Heart right ventricle (tissue), 16 donors: ENCODE data around the gene RASAL1. TPM values are rescaled to one million over a fixed set of nuclear protein-coding genes. Genes with fewer than 3 reads are reported as not detected.
A peak's percentile ranks its signal among the peaks of the same experiment; 100 is the strongest.

Experiments used
- ATAC-seq, 8 donors: fragments of 200-7000 bp; cut with Tn5 transposase; one replicate each; pipeline ENCODE4 v1.9.1; 2020; ENCODE audit warnings: mild to moderate bottlenecking in 8 of 8, moderate library complexity in 8 of 8, moderate number of reproducible peaks in 1 of 8
- DNase-seq, 2 donors: peaks; one replicate each; pipeline ENCODE4 v3.0.0-alpha.2; 2020
- H3K27ac ChIP-seq, 10 donors: fragments of 200-600 bp; sonication (generic) in 2 of 10; one replicate each; pipeline versions ENCODE4 v1.5.0 to v1.8.0; 2020 to 2022; ENCODE audit warnings: mild to moderate bottlenecking in 3 of 10
- H3K27me3 ChIP-seq, 7 donors: fragments of 200-600 bp; one replicate each; pipeline ENCODE4 v1.8.0; 2021 to 2022; ENCODE audit warnings: mild to moderate bottlenecking in 2 of 7
- H3K36me3 ChIP-seq, 9 donors: fragments of 200-600 bp; sonication (generic) in 1 of 9; one replicate each; pipeline versions ENCODE4 v1.5.0 to v1.8.0; 2020 to 2022; ENCODE audit warnings: mild to moderate bottlenecking in 2 of 9
- H3K4me1 ChIP-seq, 9 donors: fragments of 200-600 bp; sonication (generic) in 1 of 9; one replicate each; pipeline versions ENCODE4 v1.5.0 to v1.8.0; 2020 to 2022; ENCODE audit warnings: mild to moderate bottlenecking in 4 of 9
- H3K4me3 ChIP-seq, 10 donors: fragments of 200-600 bp; sonication (generic) in 2 of 10; one replicate each; pipeline versions ENCODE4 v1.5.0 to v1.8.0; 2020 to 2022; ENCODE audit warnings: mild to moderate bottlenecking in 7 of 10, moderate library complexity in 2 of 10
- H3K9me3 ChIP-seq, 11 donors: fragments of 200-600 bp in 10 of 11; sonication (generic) in 2 of 11; one replicate each; pipeline versions ENCODE4 v1.5.0 to v1.8.0; 2013 to 2022; ENCODE audit warnings: mild to moderate bottlenecking in 2 of 11, control low read depth in 1 of 11, moderate library complexity in 1 of 11
- WGBS, 2 donors: extraction: QIAGEN DNeasy Blood & Tissue Kit; methylation state at CpG; one replicate each; pipeline ENCODE4 v1.1.7; 2013; ENCODE audit warnings: inconsistent platforms in 1 of 2; 5-methylcytosine and 5-hydroxymethylcytosine counted together
- intact Hi-C, 10 donors: fragments of 100-400 bp; cut with DNase I; formaldehyde crosslinking; loops; one replicate each; pipeline versions ENCODE4 v1.11.1 to v1.14.2; 2022
- polyA plus RNA-seq, 2 donors: library from polyadenylated mRNA; stranded (reverse); fragments of 200-250 nt; gene quantifications; one replicate each; pipeline ENCODE4 v1.2.3, GENCODE V29; 2013
- total RNA-seq, 10 donors: library from RNA; stranded (reverse); fragmentation: NEBNext Ultra II Directional in 3 of 10; extraction: Animal tissue kit (Norgen Biotek cat#: 25700) in 3 of 10; gene quantifications; one replicate each; pipeline versions ENCODE4 v1.2.1 to v1.2.4, GENCODE V29; 2021 to 2023
- TF ChIP-seq, protein P1 (sequence below), 9 donors: fragments of 200-600 bp; sonication (generic) in 2 of 9; IDR thresholded peaks; one replicate each; pipeline versions ENCODE4 v1.5.0 to v1.8.0; 2021 to 2022; ENCODE audit warnings: antibody characterized with exemption in 9 of 9, mild to moderate bottlenecking in 5 of 9, moderate library complexity in 1 of 9
- donor health status: Arrhythmogenic right ventricular cardiomyopathy.
- donor health status: ischemic (EF 13 %, LVEDD 7.1; RV severe dilation, severe dysfunction).
- donor health status: healthy with polysubstance abuse.
- donor health status: DM: no; HTN: yes; CAD: no.
- donor health status: DM: no; HTN: no; CAD: no.
- donor health status: ischemic (EF 25% LVEDD 6.9; RV normal size, moderate dysfunction).
- donor health status: ischemic (EF 25% LVEDD 5.7; RV mildly dilated, moderate dysfunction).
- donor health status: healthy.
- donor health status: DM: yes; HTN: yes; CAD: no.
- donor health status: Ischemic cardiomyopathy.
- donor health status: ischemic (EF 35%, LVEDD 5.7; RV mildly dilated, moderate dysfunction).
- donor health status: nonischemic (EF 11% LVEDD 7.7; RV severe dilation, severe dysfunction).
- donor health status: DM: yes; HTN: yes; CAD: no.
- donor health status: PGD.
- donor health status: ischemic (EF 29% LVEDD 5.4; RV normal size, mild dysfunction).
- donor health status: nonischemic (EF 23%, LVEDD 6.1; RV moderate dilation, normal function).

The RASAL1 gene
- total and polyA plus RNA-seq, 12 donors: not detected

DNA sequence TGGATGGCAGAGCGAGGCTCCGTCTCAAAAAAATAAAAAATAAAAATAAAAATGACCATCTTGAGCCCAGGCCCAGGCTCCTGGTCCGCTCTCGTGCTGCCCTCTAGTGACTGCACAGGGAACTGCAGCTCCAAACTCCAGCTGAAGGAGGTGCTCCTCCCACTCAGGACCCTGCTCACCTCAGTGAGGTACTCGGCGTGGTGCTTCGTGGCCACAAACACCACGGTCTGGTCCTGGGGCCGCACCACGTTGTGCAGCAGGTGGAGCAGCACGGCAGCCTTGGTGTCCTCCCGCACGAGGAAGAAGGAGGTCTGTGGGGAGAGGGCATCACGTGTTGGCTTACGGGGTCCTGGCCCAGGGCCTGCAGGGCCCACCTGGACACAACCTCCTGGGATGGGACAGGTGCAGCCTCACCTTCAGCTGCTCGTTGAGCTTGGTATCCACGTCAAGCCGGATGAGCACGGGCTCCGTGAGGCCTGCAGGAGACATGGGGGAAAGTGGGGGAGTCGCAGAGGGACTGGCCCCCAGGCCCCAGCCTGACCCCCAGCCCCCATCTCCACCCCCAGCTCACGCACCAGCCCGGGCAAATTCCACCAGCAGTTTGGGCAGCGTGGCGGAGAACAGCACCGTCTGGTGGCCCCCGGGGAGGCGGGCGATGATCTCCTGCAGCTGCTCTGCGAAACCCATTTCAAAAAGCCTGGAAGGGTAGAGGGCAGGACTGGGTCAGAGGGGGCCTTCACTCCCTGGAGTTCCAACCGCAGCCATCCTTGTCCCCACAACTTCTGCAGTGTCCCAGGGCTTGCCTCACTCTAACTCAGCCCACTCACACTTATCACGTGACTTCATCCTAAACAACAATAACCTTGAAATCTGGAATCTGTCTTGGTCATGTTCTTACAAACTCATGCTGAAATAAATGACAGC is 39.2 kb upstream of the RASAL1 start:
- H3K4me3 ChIP-seq: no peak overlapping the region
- peak; percentile 41 to 85 (median 75) for ATAC-seq
- peaks cover 0 to 12% (median 0%) of the 10 kb centered on the region in 11 donors for H3K9me3 ChIP-seq
- H3K27me3 ChIP-seq: no peaks in the 10 kb centered on the region
- TF ChIP-seq, protein P1, sequence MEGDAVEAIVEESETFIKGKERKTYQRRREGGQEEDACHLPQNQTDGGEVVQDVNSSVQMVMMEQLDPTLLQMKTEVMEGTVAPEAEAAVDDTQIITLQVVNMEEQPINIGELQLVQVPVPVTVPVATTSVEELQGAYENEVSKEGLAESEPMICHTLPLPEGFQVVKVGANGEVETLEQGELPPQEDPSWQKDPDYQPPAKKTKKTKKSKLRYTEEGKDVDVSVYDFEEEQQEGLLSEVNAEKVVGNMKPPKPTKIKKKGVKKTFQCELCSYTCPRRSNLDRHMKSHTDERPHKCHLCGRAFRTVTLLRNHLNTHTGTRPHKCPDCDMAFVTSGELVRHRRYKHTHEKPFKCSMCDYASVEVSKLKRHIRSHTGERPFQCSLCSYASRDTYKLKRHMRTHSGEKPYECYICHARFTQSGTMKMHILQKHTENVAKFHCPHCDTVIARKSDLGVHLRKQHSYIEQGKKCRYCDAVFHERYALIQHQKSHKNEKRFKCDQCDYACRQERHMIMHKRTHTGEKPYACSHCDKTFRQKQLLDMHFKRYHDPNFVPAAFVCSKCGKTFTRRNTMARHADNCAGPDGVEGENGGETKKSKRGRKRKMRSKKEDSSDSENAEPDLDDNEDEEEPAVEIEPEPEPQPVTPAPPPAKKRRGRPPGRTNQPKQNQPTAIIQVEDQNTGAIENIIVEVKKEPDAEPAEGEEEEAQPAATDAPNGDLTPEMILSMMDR (IDR thresholded peaks at IDR 0.05): peak; percentile 94 to 99 (median 99)
- H3K36me3 ChIP-seq: peaks cover 9 to 100% (median 72%) of the 10 kb centered on the region in 9 donors
- no peak overlapping the region for H3K27ac ChIP-seq
- 57 to 60% methylated on average over 32 of the region's 32 CpGs for WGBS, 2 donors
- no peaks in the 10 kb centered on the region for H3K4me1 ChIP-seq
- intact Hi-C loops: loop anchor here in 8 of 10 donors (1.0 to 10.0 kb wide), 4 partner anchors 126 to 180 kb away; no protein-coding TSS in a partner anchor
- DNase-seq: peak; percentile 70 to 79

DNA sequence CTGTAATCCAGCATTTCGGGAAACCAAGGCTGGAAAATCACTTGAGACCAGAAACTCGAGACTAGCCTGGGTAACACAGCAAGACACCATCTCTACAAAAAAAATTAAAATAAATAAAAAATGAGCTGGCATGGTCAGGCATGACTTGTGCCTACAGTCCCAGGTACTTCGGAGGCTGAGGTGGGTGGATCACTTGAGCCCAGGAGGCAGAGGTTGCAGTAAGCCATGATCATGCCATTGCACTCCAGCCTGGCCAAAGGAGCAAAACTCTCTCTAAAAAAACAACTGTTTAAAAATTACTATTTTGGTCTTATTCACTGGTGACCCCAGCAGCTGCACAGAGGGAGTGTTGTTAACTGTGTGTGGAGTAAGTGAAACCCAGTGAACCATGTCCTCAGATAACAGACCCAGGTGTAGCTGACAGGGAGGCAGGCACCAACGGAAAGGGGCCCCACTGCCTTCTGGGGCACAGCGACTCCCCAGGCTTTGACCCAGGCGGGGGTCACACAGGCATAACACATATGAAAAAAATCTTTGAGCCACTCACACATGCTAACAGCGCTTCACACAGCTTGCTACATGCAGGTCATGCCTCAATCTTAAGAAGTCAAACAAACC is 37.6 kb upstream of the RASAL1 start:
- no peaks in the 10 kb centered on the region for H3K27me3 ChIP-seq
- 94 to 95% methylated on average over 7 of the region's 7 CpGs for WGBS, 2 donors
- H3K9me3 ChIP-seq: peaks cover 0 to 12% (median 0%) of the 10 kb centered on the region in 11 donors
- intact Hi-C loops: loop anchor here in 3 of 10 donors (2.0 to 10.0 kb wide), 3 partner anchors 124 to 178 kb away; no protein-coding TSS in a partner anchor
- H3K27ac ChIP-seq: no peak overlapping the region
- TF ChIP-seq, protein P1 (IDR thresholded peaks at IDR 0.05): no peak
- no peak overlapping the region for H3K4me3 ChIP-seq
- H3K4me1 ChIP-seq: no peaks in the 10 kb centered on the region
- peaks cover 14 to 100% (median 75%) of the 10 kb centered on the region in 9 donors for H3K36me3 ChIP-seq
- ATAC-seq (no peak), DNase-seq (no peak)

DNA sequence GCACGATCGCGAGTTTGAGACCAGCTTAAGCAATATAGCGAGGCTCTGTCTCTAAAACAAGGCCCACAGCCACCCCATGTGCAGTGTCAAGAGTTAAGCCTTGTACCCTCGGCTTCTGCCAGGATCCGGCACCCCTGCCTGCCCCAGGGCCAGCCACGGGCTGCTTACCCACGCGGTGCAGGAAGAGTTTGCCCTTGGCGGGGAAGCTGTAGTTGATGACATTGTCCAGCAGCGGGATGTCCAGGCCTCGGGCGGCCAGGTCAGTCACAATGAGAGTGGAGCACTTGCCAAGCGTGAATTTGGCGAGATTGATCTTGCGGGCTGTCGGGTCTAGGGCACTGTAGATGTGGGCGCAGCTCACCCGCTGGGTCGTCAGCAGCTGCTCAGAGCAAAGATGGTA is 36.6 kb upstream of the RASAL1 start:
- Histone ChIP-seq H3K9me3 (peaks cover 0 to 6% (median 0%) of the 10 kb centered on the region in 11 donors), H3K4me1 (no peaks in the 10 kb centered on the region), H3K36me3 (peaks cover 12 to 100% (median 73%) of the 10 kb centered on the region in 9 donors), H3K27me3 (no peaks in the 10 kb centered on the region), H3K4me3 (no peak overlapping the region), H3K27ac (no peak overlapping the region)
- intact Hi-C loops: loop anchor here in 3 of 10 donors (2.0 to 10.0 kb wide), 3 partner anchors 123 to 177 kb away; no protein-coding TSS in a partner anchor
- no peak for ATAC-seq
- no peak for DNase-seq
- TF ChIP-seq, protein P1 (IDR thresholded peaks at IDR 0.05): no peak
- 93 to 96% methylated on average over 20 of the region's 20 CpGs for WGBS, 2 donors

DNA sequence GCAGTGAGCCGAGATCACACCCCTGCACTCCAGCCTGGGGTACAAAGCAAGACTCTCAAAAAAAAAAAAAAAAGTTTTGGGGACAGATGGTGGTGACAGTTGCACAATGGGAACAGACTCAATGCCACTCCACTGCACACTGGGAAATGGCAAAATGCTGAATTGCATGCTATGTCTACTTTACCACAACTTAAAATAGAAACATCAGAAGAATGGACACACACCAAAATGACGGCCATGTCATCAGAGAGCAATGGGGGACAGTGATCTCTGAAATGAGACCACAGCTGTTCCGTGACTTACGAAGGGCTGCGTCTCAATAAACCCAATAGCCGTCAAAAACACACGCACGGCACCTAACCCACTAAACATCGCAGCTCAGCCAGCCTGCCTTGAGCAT is 36.0 kb upstream of the RASAL1 start:
- no peak overlapping the region for H3K4me3 ChIP-seq
- intact Hi-C loops: loop anchor here in 2 of 10 donors (5.0 to 10.0 kb wide), 2 partner anchors 124 to 177 kb away; no protein-coding TSS in a partner anchor
- H3K9me3 ChIP-seq: no peaks in the 10 kb centered on the region
- no peaks in the 10 kb centered on the region for H3K27me3 ChIP-seq
- H3K4me1 ChIP-seq: no peaks in the 10 kb centered on the region
- WGBS, 2 donors: 97% methylated on average over 9 of the region's 9 CpGs
- H3K27ac ChIP-seq: no peak overlapping the region
- H3K36me3 ChIP-seq: peaks cover 7 to 100% (median 73%) of the 10 kb centered on the region in 9 donors
- DNase-seq: no peak
- TF ChIP-seq, protein P1 (IDR thresholded peaks at IDR 0.05): no peak
- ATAC-seq: no peak
